Measurements from ENCODE around the gene AGBL5.

Gene AGBL5

GRCh38 chr2:27050996-27051901, at the start of gene AGBL5:
TSS of gene AGBL5 (plus strand) at chr2:27051668. CDS start at chr2:27052959, 1,291 bp downstream.
- peak; percentile 87 to 89 for DNase-seq

- no peak for DNase-seq
These were observed 49.5 kb upstream of the AGBL5 start for GRCh38 chr2:27001950-27002349.

GRCh38 chr2:27003007-27003406, 48.5 kb upstream of the AGBL5 start:
- DNase-seq, result no peak

GRCh38 chr2:27003857-27004256, 47.6 kb upstream of the AGBL5 start:
- no peak for DNase-seq

- DNase-seq, result no peak
These were observed 44.7 kb upstream of the AGBL5 start for GRCh38 chr2:27006602-27007415.

GRCh38 chr2:27007416-27008374, 43.8 kb upstream of the AGBL5 start:
- no peak for DNase-seq

- no peak for DNase-seq
These were observed 42.8 kb upstream of the AGBL5 start for GRCh38 chr2:27008678-27009077.

- no peak for DNase-seq
These were observed 42.4 kb upstream of the AGBL5 start for GRCh38 chr2:27009083-27009482.

GRCh38 chr2:27009716-27010115, 41.8 kb upstream of the AGBL5 start:
- DNase-seq, result no peak

GRCh38 chr2:27010139-27010538, 41.3 kb upstream of the AGBL5 start:
- peak in 1 of 2 donors; percentile 7 for DNase-seq

GRCh38 chr2:27013738-27014137, 37.7 kb upstream of the AGBL5 start:
- DNase-seq, result no peak

GRCh38 chr2:27014771-27015433, 36.6 kb upstream of the AGBL5 start:
- no peak for DNase-seq

- peak; percentile 12 to 22 for DNase-seq
These were observed 34.6 kb upstream of the AGBL5 start for GRCh38 chr2:27016801-27017325.

- DNase-seq, result no peak
These were observed 33.3 kb upstream of the AGBL5 start for GRCh38 chr2:27018142-27018541.

GRCh38 chr2:27019459-27019858, 32.0 kb upstream of the AGBL5 start:
- DNase-seq, result no peak

- no peak for DNase-seq
These were observed 31.3 kb upstream of the AGBL5 start for GRCh38 chr2:27019931-27020855.

GRCh38 chr2:27021253-27022049, 30.0 kb upstream of the AGBL5 start:
- no peak for DNase-seq

GRCh38 chr2:27023740-27024139, 27.7 kb upstream of the AGBL5 start:
- no peak for DNase-seq

- no peak for DNase-seq
These were observed 27.3 kb upstream of the AGBL5 start for GRCh38 chr2:27024188-27024587.

GRCh38 chr2:27024812-27025211, 26.7 kb upstream of the AGBL5 start:
- DNase-seq, result no peak

Data from bone marrow (tissue), 2 donors.